NT2/D1 (cell line): Measurements from ENCODE around the gene NTM.

ENCODE experiments used
- DNase-seq: peaks from one replicate; pipeline ENCODE4 v3.0.0-alpha.2; 2011; ENCODE audit warnings: low read depth, low spot score
- H3K27me3 ChIP-seq: 2 replicates; pipeline ENCODE4 v1.6.0; 2011; ENCODE audit warnings: mild to moderate bottlenecking; ENCODE audit not compliant: insufficient read length, insufficient read depth
- H3K36me3 ChIP-seq: 2 replicates; pipeline ENCODE4 v1.6.1; 2011; ENCODE audit warnings: mild to moderate bottlenecking, low read length, mixed read lengths; ENCODE audit not compliant: insufficient read depth, insufficient read length
- H3K4me1 ChIP-seq: 2 replicates; pipeline ENCODE4 v1.5.1; 2011; ENCODE audit not compliant: insufficient read depth, insufficient read length
- H3K4me3 ChIP-seq: 2 replicates; pipeline ENCODE4 v1.5.1; 2011; ENCODE audit warnings: low read depth; ENCODE audit not compliant: insufficient read length
- H3K9ac ChIP-seq: 2 replicates; pipeline ENCODE4 v1.6.0; 2011; ENCODE audit warnings: low read depth; ENCODE audit not compliant: insufficient read length
- H3K9me3 ChIP-seq: 2 replicates; pipeline ENCODE4 v1.5.1; 2011; ENCODE audit warnings: mild to moderate bottlenecking, low read length; ENCODE audit not compliant: insufficient read depth
- SUZ12 ChIP-seq: IDR thresholded peaks from 2 replicates; pipeline ENCODE4 v1.6.1; 2011; ENCODE audit not compliant: insufficient read length, insufficient read depth; ENCODE audit errors: extremely low read depth
- YY1 ChIP-seq: IDR thresholded peaks from 2 replicates; pipeline ENCODE4 v1.6.1; 2011; ENCODE audit not compliant: insufficient read length, insufficient read depth
- ZNF274 ChIP-seq: IDR thresholded peaks from 2 replicates; pipeline ENCODE4 v1.6.1; 2011; ENCODE audit warnings: mild to moderate bottlenecking, low read depth, low read length

Gene NTM

DNA sequence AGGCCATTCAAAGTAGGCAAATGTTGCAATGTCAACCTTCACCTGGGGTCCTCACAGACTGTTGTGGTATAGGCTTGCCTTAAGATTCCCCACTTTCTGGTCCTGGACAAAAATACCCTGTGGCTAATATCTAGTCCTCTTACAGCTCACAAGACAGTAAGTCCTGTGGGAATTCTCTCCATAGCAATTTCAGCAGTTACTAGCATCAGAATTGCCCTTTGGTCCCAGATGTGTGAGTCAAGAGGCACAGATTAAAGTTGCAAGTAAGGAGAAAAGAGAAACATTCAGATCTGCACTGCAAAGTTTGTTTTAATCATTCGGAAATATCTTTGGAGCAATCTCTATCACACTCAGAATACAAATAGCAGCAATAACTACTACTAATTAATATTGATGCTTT lies 420.2 kb downstream of the NTM start:
- DNase-seq = no peak
- Histone ChIP-seq H3K9ac (no peak overlapping the region), H3K36me3 (no peaks in the 10 kb centered on the region), H3K4me3 (no peak overlapping the region), H3K27me3 (no peaks in the 10 kb centered on the region), H3K4me1 (no peaks in the 10 kb centered on the region), H3K9me3 (no peaks in the 10 kb centered on the region)
- TF ChIP-seq ZNF274 (no peak), SUZ12 (no peak), YY1 (no peak)

GRCh38 chr11:131792243-131792642 lies 421.8 kb downstream of the NTM start:
- no peak for TF ChIP-seq ZNF274
- no peak for TF ChIP-seq YY1
- TF ChIP-seq SUZ12 = no peak
- H3K4me3 ChIP-seq = no peak overlapping the region
- no peak overlapping the region for H3K9ac ChIP-seq
- no peaks in the 10 kb centered on the region for H3K9me3 ChIP-seq
- H3K36me3 ChIP-seq = no peaks in the 10 kb centered on the region
- no peaks in the 10 kb centered on the region for H3K27me3 ChIP-seq
- no peak for DNase-seq
- H3K4me1 ChIP-seq = no peaks in the 10 kb centered on the region

GRCh38 chr11:131796089-131796488 lies 425.7 kb downstream of the NTM start:
- H3K36me3 ChIP-seq = no peaks in the 10 kb centered on the region
- no peaks in the 10 kb centered on the region for H3K9me3 ChIP-seq
- H3K27me3 ChIP-seq = no peaks in the 10 kb centered on the region
- no peaks in the 10 kb centered on the region for H3K4me1 ChIP-seq
- no peak overlapping the region for H3K9ac ChIP-seq
- no peak overlapping the region for H3K4me3 ChIP-seq
- TF ChIP-seq ZNF274 (no peak), YY1 (no peak), SUZ12 (no peak)
- no peak for DNase-seq

GRCh38 chr11:131796541-131796940 lies 426.1 kb downstream of the NTM start:
- TF ChIP-seq ZNF274 (no peak), YY1 (no peak), SUZ12 (no peak)
- Histone ChIP-seq H3K9me3 (no peaks in the 10 kb centered on the region), H3K27me3 (no peaks in the 10 kb centered on the region), H3K9ac (no peak overlapping the region), H3K4me3 (no peak overlapping the region), H3K4me1 (no peaks in the 10 kb centered on the region), H3K36me3 (no peaks in the 10 kb centered on the region)
- DNase-seq = no peak

DNA sequence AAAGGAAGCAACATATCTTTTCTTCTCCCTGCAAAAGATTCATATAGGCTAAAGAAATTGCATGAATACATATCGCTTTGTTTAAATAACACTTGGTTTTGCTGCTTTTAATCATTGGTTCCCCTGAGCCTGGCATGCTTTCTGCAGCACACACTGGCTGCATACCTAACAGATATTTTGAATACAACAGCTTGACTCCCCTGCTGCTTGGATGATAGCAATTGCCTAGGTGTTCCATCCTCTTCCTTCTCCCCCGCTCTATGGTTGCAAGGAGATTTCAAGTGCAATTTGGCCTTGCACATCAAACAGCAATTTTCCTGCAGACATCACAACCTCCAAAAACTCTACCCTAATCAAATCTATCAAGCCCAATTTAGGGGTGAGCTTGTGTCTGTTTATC lies 430.0 kb downstream of the NTM start:
- TF ChIP-seq ZNF274 = no peak
- no peak for TF ChIP-seq SUZ12
- TF ChIP-seq YY1 = no peak

DNA sequence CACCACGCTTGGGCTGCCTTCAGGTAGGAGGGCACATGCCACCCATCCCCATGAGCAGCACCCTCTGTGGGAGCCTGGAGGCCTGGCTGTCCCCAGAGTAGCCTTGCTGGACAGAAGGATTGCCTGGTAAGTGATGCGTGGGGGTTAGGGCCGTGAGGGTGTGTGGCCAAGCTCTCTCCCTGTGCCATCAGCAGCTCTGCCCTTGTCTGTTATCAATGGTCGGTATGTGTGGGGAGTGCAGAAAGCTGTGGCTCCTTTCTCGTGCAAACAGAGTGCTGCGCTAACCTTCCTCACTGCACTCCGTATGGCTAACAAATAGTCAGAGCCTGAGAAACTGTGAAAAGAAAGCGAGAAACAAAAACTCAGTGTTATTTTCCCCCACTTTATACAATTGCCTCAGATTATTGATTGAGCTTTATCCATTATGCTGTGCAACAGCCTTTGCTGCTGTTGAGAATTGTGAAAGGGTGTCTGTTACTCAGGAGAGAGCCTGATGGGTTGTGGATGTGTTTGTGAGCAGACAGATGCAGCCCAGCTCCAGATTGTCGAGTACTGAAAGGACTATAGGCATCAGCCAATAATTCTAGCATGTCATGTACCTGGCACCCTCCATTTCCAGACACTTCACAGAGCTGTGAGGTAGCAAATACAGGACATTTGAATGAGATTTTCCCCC lies 432.2 kb downstream of the NTM start:
- no peaks in the 10 kb centered on the region for H3K36me3 ChIP-seq
- no peak overlapping the region for H3K4me3 ChIP-seq
- TF ChIP-seq ZNF274 = no peak
- no peak for TF ChIP-seq YY1
- no peak for TF ChIP-seq SUZ12
- peaks cover 4% of the 10 kb centered on the region for H3K4me1 ChIP-seq
- H3K27me3 ChIP-seq = no peaks in the 10 kb centered on the region
- H3K9ac ChIP-seq = no peak overlapping the region
- H3K9me3 ChIP-seq = no peaks in the 10 kb centered on the region
- no peak for DNase-seq

More for the DNA sequence above, 430.0 kb downstream of the NTM start:
- Histone ChIP-seq H3K36me3 (no peaks in the 10 kb centered on the region), H3K4me3 (no peak overlapping the region), H3K9ac (no peak overlapping the region), H3K9me3 (no peaks in the 10 kb centered on the region), H3K4me1 (peaks cover 4% of the 10 kb centered on the region), H3K27me3 (no peaks in the 10 kb centered on the region)
- no peak for DNase-seq

DNA sequence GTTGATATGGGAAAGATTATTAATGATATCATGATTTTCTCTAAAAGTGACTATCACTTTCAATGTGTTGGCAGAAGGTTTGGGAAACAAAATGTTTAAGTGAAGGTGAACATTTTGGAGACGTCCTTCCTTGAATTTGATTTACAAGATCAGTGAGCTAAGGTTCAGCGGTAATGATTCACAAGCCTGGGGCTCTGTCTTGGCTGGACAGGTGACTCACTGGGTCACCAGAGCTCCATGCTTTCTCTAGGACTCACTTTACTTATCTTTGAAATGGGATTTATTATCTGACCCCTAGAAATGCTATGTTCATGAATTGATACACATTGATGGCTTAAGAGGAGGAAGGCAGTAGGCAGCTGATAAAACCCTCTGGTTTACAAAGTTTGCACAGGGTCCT lies 437.5 kb downstream of the NTM start:
- no peaks in the 10 kb centered on the region for H3K27me3 ChIP-seq
- no peaks in the 10 kb centered on the region for H3K4me1 ChIP-seq
- H3K9ac ChIP-seq = no peak overlapping the region
- no peaks in the 10 kb centered on the region for H3K9me3 ChIP-seq
- no peak for DNase-seq
- no peak for TF ChIP-seq YY1
- no peak for TF ChIP-seq ZNF274
- TF ChIP-seq SUZ12 = no peak
- H3K36me3 ChIP-seq = no peaks in the 10 kb centered on the region
- H3K4me3 ChIP-seq = no peak overlapping the region
